Ovary (tissue), 9 donors: ENCODE data around the gene ADGRV1. TPM values are rescaled to one million over a fixed set of nuclear protein-coding genes. Genes with fewer than 3 reads are reported as not detected.

Source experiments
- DNase-seq, 5 donors: peaks; one replicate each; pipeline ENCODE4 v3.0.0-alpha.2; 2019 to 2020
- H3K27ac ChIP-seq, 2 donors: fragments of 200-600 bp; one replicate each; pipeline versions ENCODE4 v1.5.1 to v1.8.0; 2019 to 2022
- H3K27me3 ChIP-seq: fragments of 200-600 bp; one replicate; pipeline ENCODE4 v1.8.0; 2022
- H3K36me3 ChIP-seq: fragments of 200-600 bp; sonication (generic); one replicate; pipeline ENCODE4 v1.5.1; 2019
- H3K4me1 ChIP-seq: one replicate; pipeline ENCODE4 v1.8.1; 2013; ENCODE audit warnings: mild to moderate bottlenecking, moderate library complexity; ENCODE audit not compliant: insufficient read depth
- H3K4me3 ChIP-seq: fragments of 200-600 bp; sonication (generic); one replicate; pipeline ENCODE4 v1.5.1; 2017
- H3K9me3 ChIP-seq, 2 donors: fragments of 200-600 bp in 1 of 2; sonication (generic) in 1 of 2; one replicate each; pipeline versions ENCODE4 v1.5.1 to v1.8.1; 2013 to 2019; ENCODE audit warnings: mild to moderate bottlenecking in 1 of 2, moderate library complexity in 1 of 2
- EP300 ChIP-seq: sonication (generic); formaldehyde crosslinking; IDR thresholded peaks from one replicate; pipeline ENCODE4 v1.6.1; 2017; ENCODE audit warnings: antibody characterized with exemption
- POLR2A ChIP-seq: fragments of 450-650 bp; IDR thresholded peaks from one replicate; pipeline ENCODE4 v1.6.1; 2017; ENCODE audit warnings: antibody characterized with exemption, mild to moderate bottlenecking, moderate library complexity
- WGBS, 3 donors: extraction: QIAGEN DNeasy Blood & Tissue Kit in 1 of 3; methylation state at CpG; one replicate each; pipeline versions ENCODE4 v1.1.5 to v1.1.7; 2013 to 2017; 5-methylcytosine and 5-hydroxymethylcytosine counted together
- intact Hi-C, 4 donors: fragments of 100-400 bp; cut with DNase I; formaldehyde crosslinking; loops; one replicate each; pipeline versions ENCODE4 v1.11.0 to v1.15.1; 2022 to 2023
- polyA plus RNA-seq, 2 donors: library from polyadenylated mRNA; stranded (reverse); fragments of 200-250 nt in 1 of 2; fragments of 350-450 nt in 1 of 2; fragmentation: Illumina TruSeq in 1 of 2; extraction: RNeasy Lipid Tissue Mini Kit (QIAGEN cat#74804) in 1 of 2; gene quantifications; one replicate each; pipeline ENCODE4 v1.2.3, GENCODE V29; 2013 to 2014
- total RNA-seq, 7 donors: library from RNA; depleted of rRNA in 2 of 7; stranded (reverse); fragments of >200 nt in 2 of 7; fragmentation: NEBNext Ultra II Directional in 3 of 7; extraction: Animal tissue kit (Norgen Biotek cat#: 25700) in 3 of 7; gene quantifications; one replicate each; pipeline versions ENCODE4 v1.1.0 to v1.2.4, GENCODE V29; 2016 to 2023
- TF ChIP-seq, protein P1 (sequence below), 3 donors: fragments of 450-650 bp in 2 of 3; fragments of 200-600 bp in 1 of 3; IDR thresholded peaks; one replicate each; pipeline versions ENCODE4 v1.5.1 to v1.8.0; 2016 to 2022; ENCODE audit warnings: antibody characterized with exemption in 3 of 3, mild to moderate bottlenecking in 1 of 3
- donor health status: DM: no; HTN: no; CAD: no; lungs with moderate emphysema.
- donor health status: DM: no; HTN: no; CAD: no.
- donor health status: Bipolar disorder and iron deficiency.
- donor health status: DM: yes; HTN: yes; CAD: no.
- donor health status: DM: no; HTN: no; CAD: no.
- donor health status: DM: yes; HTN: yes; CAD: no.

ADGRV1 gene
- total and polyA plus RNA-seq, 9 donors = 0.21 to 2.7 (median 1.1) TPM

DNA sequence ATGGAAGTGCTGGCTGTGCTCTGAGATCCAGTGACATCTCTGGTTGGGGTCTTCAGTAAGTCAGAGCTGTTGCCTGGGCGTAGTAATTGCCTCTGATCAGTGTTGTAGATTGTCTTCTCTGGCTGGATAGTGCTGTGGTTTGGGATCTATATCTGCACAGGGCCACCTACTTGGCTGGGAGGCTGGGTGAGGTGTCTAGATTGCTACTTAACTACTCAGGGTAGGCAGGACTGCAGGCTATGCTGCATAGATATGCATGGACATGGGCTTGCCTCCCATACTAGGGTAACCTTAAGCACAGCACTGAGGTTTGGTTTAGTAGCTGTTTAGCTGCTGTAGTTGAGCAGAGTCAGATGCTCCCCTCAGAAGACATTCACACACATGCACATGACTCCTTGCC is 181.0 kb downstream of the ADGRV1 start:
- Histone ChIP-seq H3K27me3 (no peaks in the 10 kb centered on the region), H3K27ac (no peak overlapping the region), H3K9me3 (no peaks in the 10 kb centered on the region), H3K36me3 (no peaks in the 10 kb centered on the region), H3K4me1 (no peaks in the 10 kb centered on the region), H3K4me3 (no peak overlapping the region)
- TF ChIP-seq EP300 = no peak
- TF ChIP-seq, protein P1, sequence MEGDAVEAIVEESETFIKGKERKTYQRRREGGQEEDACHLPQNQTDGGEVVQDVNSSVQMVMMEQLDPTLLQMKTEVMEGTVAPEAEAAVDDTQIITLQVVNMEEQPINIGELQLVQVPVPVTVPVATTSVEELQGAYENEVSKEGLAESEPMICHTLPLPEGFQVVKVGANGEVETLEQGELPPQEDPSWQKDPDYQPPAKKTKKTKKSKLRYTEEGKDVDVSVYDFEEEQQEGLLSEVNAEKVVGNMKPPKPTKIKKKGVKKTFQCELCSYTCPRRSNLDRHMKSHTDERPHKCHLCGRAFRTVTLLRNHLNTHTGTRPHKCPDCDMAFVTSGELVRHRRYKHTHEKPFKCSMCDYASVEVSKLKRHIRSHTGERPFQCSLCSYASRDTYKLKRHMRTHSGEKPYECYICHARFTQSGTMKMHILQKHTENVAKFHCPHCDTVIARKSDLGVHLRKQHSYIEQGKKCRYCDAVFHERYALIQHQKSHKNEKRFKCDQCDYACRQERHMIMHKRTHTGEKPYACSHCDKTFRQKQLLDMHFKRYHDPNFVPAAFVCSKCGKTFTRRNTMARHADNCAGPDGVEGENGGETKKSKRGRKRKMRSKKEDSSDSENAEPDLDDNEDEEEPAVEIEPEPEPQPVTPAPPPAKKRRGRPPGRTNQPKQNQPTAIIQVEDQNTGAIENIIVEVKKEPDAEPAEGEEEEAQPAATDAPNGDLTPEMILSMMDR (IDR thresholded peaks at IDR 0.05) = no peak
- TF ChIP-seq POLR2A = no peak
- intact Hi-C loops = no loop called here
- 73 to 100% (median 86%) methylated on average over 1 of the region's 1 CpG for WGBS, 3 donors
- no peak for DNase-seq

DNA sequence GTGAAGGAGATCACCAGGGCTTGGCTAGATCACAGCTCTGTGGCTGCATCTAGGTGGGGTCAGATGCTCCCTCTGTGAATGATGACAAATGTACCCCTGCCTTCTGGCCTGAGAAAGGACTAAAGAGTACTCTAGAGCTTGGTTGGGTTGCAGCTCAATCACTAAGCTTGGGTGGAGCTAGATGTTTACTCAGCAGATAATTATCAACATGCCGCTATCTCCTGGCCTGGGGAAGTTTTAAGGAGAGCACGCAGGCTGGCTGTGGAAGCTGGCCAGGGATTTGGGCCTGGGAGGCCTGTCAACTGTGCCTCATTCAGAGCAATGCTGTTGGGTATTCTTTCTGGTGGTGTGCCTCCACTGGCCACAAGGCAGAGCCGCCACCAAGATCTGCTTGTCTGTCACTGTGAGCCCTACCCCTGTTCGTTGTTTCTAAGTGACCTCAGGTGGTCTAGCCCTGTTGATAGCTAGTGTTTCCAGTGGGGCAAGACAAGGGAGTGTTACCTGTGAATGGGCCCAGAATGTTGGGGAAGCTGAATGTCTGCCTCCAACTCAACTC is 181.7 kb downstream of the ADGRV1 start:
- Histone ChIP-seq H3K9me3 (no peaks in the 10 kb centered on the region), H3K36me3 (no peaks in the 10 kb centered on the region), H3K4me3 (no peak overlapping the region), H3K27ac (no peak overlapping the region), H3K27me3 (no peaks in the 10 kb centered on the region), H3K4me1 (no peaks in the 10 kb centered on the region)
- DNase-seq = no peak
- no peak for TF ChIP-seq EP300
- no peak for TF ChIP-seq POLR2A
- TF ChIP-seq, protein P1 (IDR thresholded peaks at IDR 0.05) = no peak
- 77 to 87% (median 86%) methylated on average over 4 of the region's 4 CpGs for WGBS, 3 donors
- intact Hi-C loops = no loop called here

DNA sequence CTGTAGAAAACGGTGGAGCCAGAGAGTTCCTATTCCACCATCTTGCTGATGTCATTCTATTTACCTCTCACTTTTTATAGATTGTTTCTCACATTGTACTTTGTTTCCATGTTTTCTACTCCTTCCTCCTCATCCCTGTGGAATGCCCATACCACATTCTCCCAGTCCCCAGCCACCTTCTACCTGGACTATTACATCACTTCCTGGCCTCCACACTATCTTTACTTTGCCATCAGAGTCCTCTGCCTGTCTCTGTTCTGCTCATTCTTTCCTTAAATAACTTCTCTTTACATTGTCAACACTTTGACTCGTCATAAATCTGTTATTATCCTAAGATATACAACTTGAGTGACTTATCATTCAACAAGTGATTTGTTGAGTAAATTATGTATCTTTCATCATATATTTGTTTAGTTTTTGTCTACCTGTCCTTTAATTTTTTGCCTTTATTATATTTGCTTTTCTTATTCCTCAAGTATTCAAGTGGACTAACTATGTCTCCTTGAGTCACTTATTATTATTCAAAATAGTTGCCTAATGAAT is 182.5 kb downstream of the ADGRV1 start:
- Histone ChIP-seq H3K9me3 (no peaks in the 10 kb centered on the region), H3K4me1 (no peaks in the 10 kb centered on the region), H3K4me3 (no peak overlapping the region), H3K36me3 (no peaks in the 10 kb centered on the region), H3K27ac (no peak overlapping the region), H3K27me3 (no peaks in the 10 kb centered on the region)
- 86 to 91% (median 87%) methylated on average over 2 of the region's 2 CpGs for WGBS, 3 donors
- DNase-seq = no peak
- TF ChIP-seq, protein P1 (IDR thresholded peaks at IDR 0.05) = no peak
- TF ChIP-seq EP300 (no peak), POLR2A (no peak)
- intact Hi-C loops = no loop called here

DNA sequence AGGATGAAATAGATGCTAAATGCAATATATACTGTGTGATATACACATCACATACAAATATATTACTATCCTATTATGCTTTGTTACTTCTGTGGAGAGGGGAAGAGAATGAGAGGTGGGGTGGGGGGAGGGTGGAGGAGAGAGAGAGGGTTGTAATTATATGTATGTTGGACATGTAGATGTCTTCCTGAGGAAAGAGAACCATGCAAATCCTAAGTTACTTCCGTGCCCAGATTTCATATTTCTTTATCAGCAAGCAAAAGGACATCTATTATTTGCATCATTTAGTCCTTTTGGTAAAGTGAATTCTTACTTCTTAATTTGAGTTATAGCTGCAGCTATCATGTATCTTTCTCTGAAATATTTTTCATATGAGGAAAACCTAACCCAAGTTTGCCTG is 187.5 kb downstream of the ADGRV1 start:
- H3K27ac ChIP-seq = no peak overlapping the region
- no peaks in the 10 kb centered on the region for H3K9me3 ChIP-seq
- no peaks in the 10 kb centered on the region for H3K4me1 ChIP-seq
- WGBS, 3 donors = 92 to 100% (median 98%) methylated on average over 1 of the region's 1 CpG
- no peaks in the 10 kb centered on the region for H3K36me3 ChIP-seq
- H3K4me3 ChIP-seq = no peak overlapping the region
- no peak for DNase-seq
- intact Hi-C loops = no loop called here
- no peaks in the 10 kb centered on the region for H3K27me3 ChIP-seq
- TF ChIP-seq POLR2A = no peak
- TF ChIP-seq, protein P1 (IDR thresholded peaks at IDR 0.05) = no peak
- TF ChIP-seq EP300 = no peak
